K562 (cell line): Measurements from ENCODE around the gene PLA1A. TPM values are rescaled to one million over a fixed set of nuclear protein-coding genes. Genes with fewer than 3 reads are reported as not detected.

Source experiments
- ATAC-seq: fragments of 200-7000 bp; cut with Tn5 transposase; 3 replicates; pipeline ENCODE4 v1.9.1; 2020; ENCODE audit warnings: moderate library complexity
- BruUV-seq: library from RNA; stranded (reverse); fragments of 400-500 nt; replicated peaks from 2 replicates; lab custom pipeline; 2021; lab: Mats Ljungman, UMichigan
- CTCF ChIA-PET: fragments of 300-600 bp; formaldehyde crosslinking; extraction: SDS; loops from one replicate; lab custom pipeline; 2021; ENCODE audit warnings: low intra/inter-chr PET ratio; lab: Yijun Ruan, JAX
- POLR2A ChIA-PET: fragments of 300-600, 350-650 bp; sonication (Branson Sonifier 250); formaldehyde crosslinking; extraction: SDS; loops from one replicate; lab custom pipeline; 2021; ENCODE audit warnings: antibody characterized with exemption, inconsistent platforms; lab: Yijun Ruan, JAX
- DNase-seq, 4 experiments: peaks; one replicate each; pipeline versions ENCODE4 v3.0.0 to v3.0.0-alpha.2; 2011 to 2018; ENCODE audit warnings: low spot score in 3 of 4, mixed read lengths in 3 of 4; ENCODE audit errors: extremely low read depth in 1 of 4
- FAIRE-seq: peaks from 2 replicates; lab custom pipeline; 2011; peaks lifted over from hg19 to GRCh38; lab: Jason Lieb, UNC
- H2AFZ ChIP-seq: 2 replicates; pipeline ENCODE4 v1.6.0; 2011; ENCODE audit warnings: low read depth, low read length, control low read depth, inconsistent platforms
- H3K27ac ChIP-seq: fragments of 200-600 bp; 3 replicates; pipeline ENCODE4 v1.8.0; 2011; ENCODE audit warnings: low read depth, mild to moderate bottlenecking, control low read depth, inconsistent platforms, low read length, moderate library complexity, mixed read lengths; ENCODE audit errors: extremely low read depth
- H3K27me3 ChIP-seq, 2 experiments: fragments of 300-600 bp in 1 of 2; 2 replicates in 1 of 2; 3 replicates in 1 of 2; pipeline versions ENCODE4 v1.6.0 to v1.8.0; 2011; ENCODE audit warnings: inconsistent platforms in 2 of 2, low read length in 2 of 2, mild to moderate bottlenecking in 1 of 2, mixed read lengths in 1 of 2, moderate library complexity in 1 of 2; ENCODE audit not compliant: control insufficient read depth in 2 of 2, insufficient read depth in 2 of 2
- H3K36me3 ChIP-seq: fragments of 300-600 bp; 3 replicates; pipeline ENCODE4 v1.8.0; 2011; ENCODE audit warnings: mild to moderate bottlenecking, low read length, inconsistent platforms; ENCODE audit not compliant: control insufficient read depth, insufficient read depth
- H3K4me1 ChIP-seq, 2 experiments: fragments of 200-600 bp in 1 of 2; replicated peaks in 1 of 2; 2 replicates in 1 of 2; 3 replicates in 1 of 2; pipeline versions ENCODE4 v1.5.1 to v1.8.0; 2011; ENCODE audit warnings: inconsistent platforms in 2 of 2, low read length in 2 of 2, mild to moderate bottlenecking in 1 of 2, mixed read lengths in 1 of 2, moderate library complexity in 1 of 2; ENCODE audit not compliant: control insufficient read depth in 2 of 2, insufficient read depth in 2 of 2
- H3K4me2 ChIP-seq: 2 replicates; pipeline ENCODE4 v1.6.1; 2011; ENCODE audit warnings: low read length, control low read depth, inconsistent platforms, mixed read lengths; ENCODE audit not compliant: insufficient read depth
- H3K4me3 ChIP-seq: fragments of 200-600 bp; sonication (generic), shearing (Covaris generic); 2 replicates; pipeline ENCODE4 v1.5.1; 2016; ENCODE audit warnings: control low read depth, inconsistent platforms
- H3K79me2 ChIP-seq: fragments of 200-600 bp; 3 replicates; pipeline ENCODE4 v1.8.0; 2011; ENCODE audit warnings: low read length, inconsistent platforms; ENCODE audit not compliant: control insufficient read depth, insufficient read depth
- H3K9ac ChIP-seq, 2 experiments: 2 replicates each; pipeline versions ENCODE4 v1.6.0 to v1.6.1; 2011; ENCODE audit warnings: low read depth in 2 of 2, low read length in 2 of 2, control low read depth in 1 of 2, inconsistent platforms in 1 of 2, mild to moderate bottlenecking in 1 of 2, mixed read lengths in 1 of 2; ENCODE audit not compliant: insufficient read depth in 1 of 2
- H3K9me1 ChIP-seq: one replicate; pipeline ENCODE4 v1.6.0; 2011; ENCODE audit warnings: inconsistent platforms, mild to moderate bottlenecking, low read length, moderate library complexity; ENCODE audit not compliant: control insufficient read depth, insufficient read depth
- H3K9me3 ChIP-seq: replicated peaks from 2 replicates; pipeline ENCODE4 v1.5.1; 2011; ENCODE audit warnings: low read depth, low read length, inconsistent platforms; ENCODE audit not compliant: control insufficient read depth, insufficient read depth
- H4K20me1 ChIP-seq: replicated peaks from 2 replicates; pipeline ENCODE4 v1.6.1; 2011; ENCODE audit warnings: low read length, inconsistent platforms, mixed read lengths; ENCODE audit not compliant: control insufficient read depth, insufficient read depth
- ARHGAP35 ChIP-seq: fragments of 450-650 bp; IDR thresholded peaks from 2 replicates; pipeline ENCODE4 v1.6.1; 2018; ENCODE audit not compliant: partially characterized antibody
- KDM2B ChIP-seq: fragments of 250-450 bp; sonication (Bioruptor Pico); IDR thresholded peaks from 2 replicates; pipeline ENCODE4 v1.8.0; 2021; ENCODE audit warnings: mild to moderate bottlenecking, moderate library complexity
- MECOM ChIP-seq: fragments of 250-450 bp; sonication (Bioruptor Pico); IDR thresholded peaks from 2 replicates; pipeline ENCODE4 v1.8.0; 2022; ENCODE audit warnings: inconsistent platforms
- POLR2B ChIP-seq: fragments of 450-650 bp; IDR thresholded peaks from 2 replicates; pipeline ENCODE4 v1.6.1; 2018; ENCODE audit warnings: low read depth; ENCODE audit not compliant: partially characterized antibody
- POLR2H ChIP-seq: IDR thresholded peaks from 2 replicates; pipeline ENCODE4 v1.6.1; 2016; ENCODE audit warnings: missing genetic modification characterization, low read depth, mild to moderate bottlenecking, control low read depth, missing compliant biosample characterization, moderate library complexity
- RBM17 ChIP-seq: fragments of 200-400 bp; formaldehyde crosslinking; IDR thresholded peaks from 2 replicates; pipeline ENCODE4 v1.6.1; 2017; ENCODE audit warnings: low read depth, mild to moderate bottlenecking, low read length, borderline replicate concordance
- REST ChIP-seq, 2 experiments: fragments of 450-650 bp; formaldehyde crosslinking in 1 of 2; IDR thresholded peaks; 2 replicates each; pipeline versions ENCODE4 v1.4.0 to v1.6.1; 2014 to 2020; ENCODE audit warnings: mild to moderate bottlenecking in 2 of 2, borderline replicate concordance in 1 of 2, low read depth in 1 of 2
- SETDB1 ChIP-seq: IDR thresholded peaks from one replicate; pipeline ENCODE4 v1.6.1; 2012; ENCODE audit warnings: low read length, control low read depth, inconsistent platforms
- TAF15 ChIP-seq: fragments of 200-400 bp; formaldehyde crosslinking; IDR thresholded peaks from 2 replicates; pipeline ENCODE4 v1.6.1; 2017; ENCODE audit warnings: mild to moderate bottlenecking, low read depth, low read length, moderate library complexity
- ZNF778 ChIP-seq: fragments of 450-650 bp; formaldehyde crosslinking; IDR thresholded peaks from 2 replicates; pipeline ENCODE4 v1.4.0; 2020; ENCODE audit warnings: mild to moderate bottlenecking, moderate library complexity
- WGBS: fragments of 100-300 bp; shearing (Covaris generic); methylation state at CpG from one replicate; pipeline ENCODE4 v1.1.6; 2016; ENCODE audit warnings: low coverage, mixed read lengths; ENCODE audit not compliant: insufficient coverage; ENCODE audit errors: missing lambda C conversion rate; 5-methylcytosine and 5-hydroxymethylcytosine counted together
- in situ Hi-C: fragments of 300-500 bp; cut with MboI; formaldehyde crosslinking; loops from 4 replicates; pipeline ENCODE4 v1.15.0; 2018; ENCODE audit warnings: inconsistent platforms, mixed read lengths
- intact Hi-C: fragments of 100-400 bp; cut with micrococcal nuclease; formaldehyde crosslinking; loops from 2 replicates; pipeline ENCODE4 v1.14.2; 2022
- polyA plus RNA-seq, 8 experiments: library from polyadenylated mRNA; depleted of rRNA in 4 of 8; stranded (reverse) in 5 of 8; unstranded in 3 of 8; fragments of >200 nt; fragmentation: Nextera tagmentation in 2 of 8; fragmentation: Illumina TruSeq in 1 of 8; extraction: Ambion mirVana in 2 of 8; extraction: Trizol in 1 of 8; gene quantifications; 2 replicates each; pipeline versions ENCODE4 v1.2.1 to v1.2.3, GENCODE V29; 2011 to 2014; ENCODE audit warnings: inconsistent platforms in 1 of 8, missing spikeins in 1 of 8
- total RNA-seq, 7 experiments: library from RNA; depleted of rRNA in 6 of 7; stranded (reverse); fragments of >200 nt in 6 of 7; fragmentation: Illumina TruSeq in 2 of 7; extraction: Trizol in 2 of 7; gene quantifications; 2 replicates each; pipeline versions ENCODE4 v1.2.1 to v1.2.3, GENCODE V29; 2011 to 2021; ENCODE audit warnings: low replicate concordance in 1 of 7
- TF ChIP-seq, protein P1 (sequence below): fragments of 250-450 bp; sonication (Bioruptor Pico); IDR thresholded peaks from 2 replicates; pipeline ENCODE4 v1.8.0; 2022; ENCODE audit warnings: moderate library complexity, mild to moderate bottlenecking, inconsistent platforms

The PLA1A gene
- total and polyA plus RNA-seq, 9 of the 15 experiments (the other 6 are each of a cell fraction or from before 2014, with no cell fraction given), result not detected

DNA sequence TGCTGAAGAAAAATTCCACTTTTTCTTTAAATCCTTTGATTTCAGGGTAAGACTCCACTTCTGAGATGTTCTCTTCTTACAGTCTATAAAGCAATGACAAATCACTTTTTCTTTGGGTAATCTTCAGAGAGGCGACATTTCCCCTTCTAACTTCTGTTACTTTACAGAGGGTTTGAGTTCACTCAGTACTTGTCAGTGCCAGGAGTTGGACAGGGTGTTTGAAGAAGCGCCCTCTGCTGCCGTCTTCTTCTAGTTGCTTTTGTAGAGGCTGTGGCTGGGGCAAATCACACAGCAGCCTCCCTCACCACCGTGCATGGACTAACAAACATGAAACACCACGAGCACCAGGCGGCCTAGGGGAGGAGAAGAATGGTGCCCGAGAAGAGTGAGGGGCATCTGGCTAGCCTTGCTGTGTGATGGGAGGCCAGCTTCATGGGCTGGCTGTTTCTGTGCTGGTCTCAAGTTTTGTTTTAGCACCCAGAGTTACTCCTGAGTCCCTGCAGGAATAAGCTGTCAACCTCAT, 38.2 kb upstream of the PLA1A start, which contains the start of gene CD80:
TSS of gene CD80 (minus strand) at position 174 of the 523 bp plus-strand sequence. CDS start 1,886 bp downstream, outside the sequence.
- POLR2A ChIA-PET, result interaction anchor here (0.9 to 1.0 kb wide), 2 partner anchors 12 to 25 kb away, joined by 3 read pairs; no protein-coding TSS in a partner anchor
- ATAC-seq (peak; percentile 96), DNase-seq (peak; percentile 20 to 83 (median 43)), FAIRE-seq (peak; percentile 95)
- intact Hi-C loops, result loop anchor here (2.0 to 5.0 kb wide), 3 partner anchors 35 to 118 kb away; partner anchors contain the start of genes COX17 and TIMMDC1
- Histone ChIP-seq H3K27ac (peak within 1 kb of the TSS; percentile 73), H3K4me2 (peak within 1 kb of the TSS; percentile 78), H3K9me3 (no peaks in the 10 kb centered on the region), H3K9ac (peak within 1 kb of the TSS; percentile 56 to 76; a peak in 3 of 4 replicates), H2AFZ (peak within 1 kb of the TSS; percentile 89), H3K9me1 (no peaks in the 10 kb centered on the region), H4K20me1 (no peaks in the 10 kb centered on the region), H3K4me1 (peaks cover 0 to 12% of the 10 kb centered on the region in 2 experiments; a peak in 3 of 5 replicates), H3K79me2 (peaks cover 8% of the 10 kb centered on the region; the same call in 1 of the 3 replicates), H3K36me3 (no peaks in the 10 kb centered on the region), H3K27me3 (no peaks in the 10 kb centered on the region), H3K4me3 (peak within 1 kb of the TSS; percentile 37)
- 0% methylated on average over 4 of the region's 7 CpGs for WGBS
- CTCF ChIA-PET, result no interaction called here
- in situ Hi-C loops, result no loop called here
- BruUV-seq, result no TSS peak
- TF ChIP-seq MECOM (CRISPR knock-in tag), result no peak
- TF ChIP-seq POLR2H (tag), result peak; percentile 68
- no peak for TF ChIP-seq KDM2B (CRISPR knock-in tag)
- TF ChIP-seq, protein P1, sequence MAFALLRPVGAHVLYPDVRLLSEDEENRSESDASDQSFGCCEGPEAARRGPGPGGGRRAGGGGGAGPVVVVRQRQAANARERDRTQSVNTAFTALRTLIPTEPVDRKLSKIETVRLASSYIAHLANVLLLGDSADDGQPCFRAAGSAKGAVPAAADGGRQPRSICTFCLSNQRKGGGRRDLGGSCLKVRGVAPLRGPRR, result no peak
- peak; percentile 34; the same call in 1 of the 2 replicates for TF ChIP-seq REST (IDR thresholded peaks at IDR 0.05; ENCODE audit: borderline replicate concordance)
- no peak for TF ChIP-seq REST (CRISPR knock-in tag; IDR thresholded peaks at IDR 0.05; ENCODE audit: low read depth)
- no peak for TF ChIP-seq SETDB1
- TF ChIP-seq POLR2B, result no peak
- TF ChIP-seq RBM17, result no peak
- TF ChIP-seq ARHGAP35, result no peak
- no peak for TF ChIP-seq ZNF778
- no peak for TF ChIP-seq TAF15
